Measurements from ENCODE around the gene HNRNPA0.

The HNRNPA0 gene

DNA sequence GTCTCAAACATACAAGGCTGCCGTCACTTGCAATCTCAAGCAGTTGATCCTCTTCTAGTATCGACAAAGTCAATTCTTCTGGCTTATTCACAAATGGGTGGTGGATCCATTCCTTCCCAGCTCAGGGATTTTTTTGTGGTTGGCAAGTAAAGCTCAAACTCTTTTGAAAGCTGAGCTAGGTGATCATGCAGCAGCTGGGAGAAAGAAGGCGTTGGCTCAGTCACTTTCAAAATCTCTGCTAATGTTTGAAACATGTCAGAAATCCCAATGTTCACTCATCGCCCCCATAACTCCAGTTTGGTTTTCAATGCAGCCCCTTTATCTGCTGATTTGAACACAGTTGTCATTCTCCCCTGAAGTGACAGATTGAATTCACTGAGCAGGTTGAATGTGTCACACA, 4.0 kb upstream of the HNRNPA0 start:
- DNase-seq (ENCODE audit: low read depth, low spot score), result no peak
- POLR2A ChIA-PET, result no interaction called here
- H3K4me3 ChIP-seq (ENCODE audit: low read depth, low read length), result no peak overlapping the region
- TF ChIP-seq, protein P1, sequence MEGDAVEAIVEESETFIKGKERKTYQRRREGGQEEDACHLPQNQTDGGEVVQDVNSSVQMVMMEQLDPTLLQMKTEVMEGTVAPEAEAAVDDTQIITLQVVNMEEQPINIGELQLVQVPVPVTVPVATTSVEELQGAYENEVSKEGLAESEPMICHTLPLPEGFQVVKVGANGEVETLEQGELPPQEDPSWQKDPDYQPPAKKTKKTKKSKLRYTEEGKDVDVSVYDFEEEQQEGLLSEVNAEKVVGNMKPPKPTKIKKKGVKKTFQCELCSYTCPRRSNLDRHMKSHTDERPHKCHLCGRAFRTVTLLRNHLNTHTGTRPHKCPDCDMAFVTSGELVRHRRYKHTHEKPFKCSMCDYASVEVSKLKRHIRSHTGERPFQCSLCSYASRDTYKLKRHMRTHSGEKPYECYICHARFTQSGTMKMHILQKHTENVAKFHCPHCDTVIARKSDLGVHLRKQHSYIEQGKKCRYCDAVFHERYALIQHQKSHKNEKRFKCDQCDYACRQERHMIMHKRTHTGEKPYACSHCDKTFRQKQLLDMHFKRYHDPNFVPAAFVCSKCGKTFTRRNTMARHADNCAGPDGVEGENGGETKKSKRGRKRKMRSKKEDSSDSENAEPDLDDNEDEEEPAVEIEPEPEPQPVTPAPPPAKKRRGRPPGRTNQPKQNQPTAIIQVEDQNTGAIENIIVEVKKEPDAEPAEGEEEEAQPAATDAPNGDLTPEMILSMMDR (IDR thresholded peaks at IDR 0.05; ENCODE audit: insufficient read depth, low read length, missing control alignments), result no peak
- CTCF ChIA-PET, result interaction anchor here (2.0 kb wide), 1 partner anchor 23 kb away, joined by 4 read pairs; no protein-coding TSS in a partner anchor

DNA sequence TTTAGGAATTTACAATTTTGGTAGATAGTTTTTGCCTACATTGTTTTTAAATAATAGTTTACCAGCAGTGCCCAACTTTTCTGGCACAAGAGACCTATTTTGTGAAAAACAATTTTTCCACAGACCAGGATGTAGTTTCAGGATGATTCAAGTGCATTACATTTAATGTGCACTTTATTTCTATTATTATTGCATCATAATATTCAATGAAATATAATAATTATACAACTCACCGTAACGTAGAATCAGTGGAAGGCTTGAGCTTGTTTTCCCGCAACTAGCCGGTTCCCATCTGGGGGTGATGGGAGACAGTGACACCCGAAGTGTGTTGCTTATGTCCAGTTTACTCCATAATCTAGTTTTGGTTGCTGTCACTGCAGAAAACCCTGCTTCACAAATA, 3.5 kb upstream of the HNRNPA0 start:
- ChIA-PET CTCF (interaction anchor here (2.0 to 2.6 kb wide), 2 partner anchors 21 to 24 kb away, joined by 4 to 11 read pairs; no protein-coding TSS in a partner anchor), POLR2A (no interaction called here)
- DNase-seq (ENCODE audit: low read depth, low spot score), result no peak
- no peak overlapping the region for H3K4me3 ChIP-seq (ENCODE audit: low read depth, low read length)
- TF ChIP-seq, protein P1 (IDR thresholded peaks at IDR 0.05; ENCODE audit: insufficient read depth, low read length, missing control alignments), result no peak

DNA sequence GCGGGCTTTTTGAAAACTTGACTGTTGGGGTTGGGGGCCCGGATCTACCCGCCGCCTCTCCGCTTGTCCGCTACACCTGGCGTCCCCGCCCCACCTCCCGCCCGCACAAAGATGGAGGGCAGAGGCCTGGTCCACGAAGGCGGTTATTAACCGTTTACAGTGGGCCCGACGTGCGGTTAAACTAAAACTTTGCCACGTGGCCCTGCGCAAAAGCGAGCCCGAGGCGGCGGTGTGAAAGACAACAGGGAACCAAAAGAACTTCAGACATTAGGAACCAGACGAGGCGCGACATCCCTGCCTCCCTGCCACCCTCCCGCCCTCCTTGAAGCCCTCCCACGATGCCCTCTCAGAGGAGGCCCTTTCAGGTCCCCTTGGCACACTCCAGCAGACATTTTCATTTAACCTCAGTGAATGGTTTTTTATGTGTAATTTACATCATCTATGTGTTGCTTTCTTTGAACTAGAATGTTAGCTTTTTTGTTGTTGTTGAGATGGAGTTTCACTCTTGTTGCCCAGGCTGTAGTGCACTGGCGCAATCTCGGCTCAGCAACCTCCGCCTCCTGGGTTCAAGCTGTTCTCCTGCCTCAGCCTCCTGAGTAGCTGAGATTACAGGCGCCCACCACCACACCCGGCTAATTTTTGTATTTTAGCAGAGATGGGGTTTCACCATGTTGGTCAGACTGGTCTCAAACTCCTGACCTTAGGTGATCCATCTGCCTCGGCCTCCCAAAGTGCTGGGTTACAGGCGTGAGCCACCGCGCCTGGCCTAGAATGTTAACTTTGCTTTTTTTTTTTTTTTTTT, 999 bp upstream of the HNRNPA0 start:
- no peak for DNase-seq (ENCODE audit: low read depth, low spot score)
- ChIA-PET POLR2A (interaction anchor here (0.8 kb wide), 1 partner anchor 250 kb away, joined by 3 read pairs; no protein-coding TSS in a partner anchor), CTCF (interaction anchor here (0.7 to 2.6 kb wide), 3 partner anchors 8 to 126 kb away, joined by 4 to 11 read pairs (median 4); no protein-coding TSS in a partner anchor)
- TF ChIP-seq, protein P1 (IDR thresholded peaks at IDR 0.05; ENCODE audit: insufficient read depth, low read length, missing control alignments), result no peak
- H3K4me3 ChIP-seq (ENCODE audit: low read depth, low read length), result peak overlapping the region; percentile 87

DNA sequence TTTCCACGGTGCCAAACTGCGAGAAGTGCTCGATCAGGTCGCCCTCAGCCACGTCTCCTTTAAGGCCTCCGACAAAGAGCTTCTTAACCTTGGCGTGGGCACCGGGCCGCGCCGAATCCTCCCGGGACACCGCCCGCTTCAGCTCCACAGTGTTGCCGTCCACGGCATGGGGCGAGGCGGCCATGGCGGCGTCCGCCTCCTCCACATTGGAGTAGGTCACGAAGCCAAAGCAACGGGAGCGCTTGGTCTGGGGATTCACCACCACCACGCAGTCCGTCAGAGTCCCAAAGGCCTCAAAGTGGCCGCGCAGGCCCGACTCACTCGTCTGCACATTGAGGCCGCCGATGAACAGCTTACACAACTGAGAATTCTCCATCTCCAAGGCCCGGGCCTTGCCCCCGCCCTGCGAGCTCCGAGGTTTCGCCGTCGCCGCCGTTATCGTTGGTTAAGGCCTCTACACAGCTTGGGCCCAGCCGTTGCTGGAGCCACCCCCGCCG, 424 bp downstream of the HNRNPA0 start:
- CTCF ChIA-PET, result interaction anchor here (0.7 to 2.0 kb wide), 6 partner anchors 12 to 282 kb away, joined by 3 to 17 read pairs (median 6); no protein-coding TSS in a partner anchor
- POLR2A ChIA-PET, result interaction anchor here (0.6 to 1.1 kb wide), 2 partner anchors 124 to 461 kb away, joined by 3 read pairs; no protein-coding TSS in a partner anchor

DNA sequence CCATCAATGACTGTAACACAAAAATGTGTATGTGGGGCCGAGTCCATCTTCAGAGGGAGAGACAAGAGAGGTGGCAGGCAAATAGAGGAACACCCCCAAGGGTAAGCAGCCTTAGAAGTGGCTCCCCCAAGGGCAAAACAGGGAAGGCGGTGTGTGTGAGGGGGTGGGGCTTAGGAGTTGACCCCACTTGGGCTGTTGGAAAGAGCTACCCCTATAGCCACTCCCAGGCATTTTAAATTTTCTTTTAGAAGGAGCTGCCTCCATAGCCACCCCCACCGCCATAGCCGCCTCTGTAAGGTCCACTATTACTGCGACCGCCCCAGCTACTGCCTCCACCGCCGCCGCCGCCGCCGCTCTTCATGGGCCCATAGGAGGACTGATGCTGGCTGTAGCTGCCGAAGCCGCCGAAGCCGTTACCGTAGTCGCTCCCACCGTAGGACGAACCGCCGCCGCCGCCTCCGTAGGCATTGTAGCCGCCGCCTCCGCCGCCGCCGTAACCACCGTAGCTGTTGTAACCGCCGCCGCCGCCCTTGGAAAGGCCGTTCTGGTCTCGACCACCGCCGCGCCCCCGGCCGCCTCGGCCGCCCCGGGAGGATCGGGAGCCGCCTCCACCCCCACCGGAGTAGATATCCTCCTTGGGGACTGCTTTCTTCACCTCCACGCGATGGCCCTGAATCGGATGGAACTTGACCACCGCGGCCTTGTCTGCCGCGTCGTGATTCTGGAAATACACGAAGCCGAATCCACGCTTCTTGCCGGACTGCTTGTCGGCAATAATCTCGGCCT, 1.1 kb downstream of the HNRNPA0 start:
- ChIA-PET CTCF (interaction anchor here (0.7 to 2.0 kb wide), 7 partner anchors 11 to 316 kb away, joined by 3 to 17 read pairs (median 5); no protein-coding TSS in a partner anchor), POLR2A (interaction anchor here (0.6 to 1.1 kb wide), 3 partner anchors 124 to 949 kb away, joined by 3 read pairs; no protein-coding TSS in a partner anchor)
- TF ChIP-seq, protein P1 (IDR thresholded peaks at IDR 0.05; ENCODE audit: insufficient read depth, low read length, missing control alignments), result no peak
- peak overlapping the region; percentile 87 for H3K4me3 ChIP-seq (ENCODE audit: low read depth, low read length)
- no peak for DNase-seq (ENCODE audit: low read depth, low spot score)

More for the DNA sequence above, 424 bp downstream of the HNRNPA0 start:
- H3K4me3 ChIP-seq (ENCODE audit: low read depth, low read length), result peak overlapping the region; percentile 87
- TF ChIP-seq, protein P1 (IDR thresholded peaks at IDR 0.05; ENCODE audit: insufficient read depth, low read length, missing control alignments), result no peak
- no peak for DNase-seq (ENCODE audit: low read depth, low spot score)

Measured in AG04449 (cell line).